Neural progenitor cell (in vitro differentiated cells): ENCODE data around the gene NABP1.

Experiments used
- CTCF ChIP-seq: fragments of 200-600 bp; sonication (generic); IDR thresholded peaks from 2 replicates; pipeline ENCODE4 v1.5.1; 2017; ENCODE audit warnings: antibody characterized with exemption, mild to moderate bottlenecking
- EZH2 ChIP-seq: fragments of 200-600 bp; sonication (generic); IDR thresholded peaks from 2 replicates; pipeline ENCODE4 v1.6.1; 2017; ENCODE audit warnings: antibody characterized with exemption, mild to moderate bottlenecking, moderate library complexity

- TF ChIP-seq CTCF = no peak
- no peak for TF ChIP-seq EZH2
These were observed 633 bp downstream of the NABP1 start for GRCh38 chr2:191678437-191679100.
